HEK293 (cell line): ENCODE data around the gene SYNE2.

ENCODE experiments used
- CTCF ChIA-PET: fragments of 350-600 bp; formaldehyde crosslinking; extraction: SDS; loops from one replicate; lab custom pipeline; 2021; ENCODE audit warnings: antibody characterized with exemption; lab: Yijun Ruan, JAX
- POLR2A ChIA-PET: fragments of 300-600 bp; formaldehyde crosslinking; extraction: SDS; loops from one replicate; lab custom pipeline; 2020; ENCODE audit warnings: antibody characterized with exemption, inconsistent platforms; lab: Yijun Ruan, JAX
- H3K27ac ChIP-seq: fragments of 200-500 bp; sonication (Bioruptor generic); 2 replicates; pipeline ENCODE4 v1.5.1; 2014; ENCODE audit warnings: low read depth, low read length, control low read depth, inconsistent platforms; ENCODE audit errors: extremely low read depth
- H3K36me3 ChIP-seq, 2 experiments: fragments of 200-500 bp in 1 of 2; sonication (Bioruptor generic) in 1 of 2; 1 replicate in 1 of 2; 2 replicates in 1 of 2; pipeline ENCODE4 v1.5.1; 2014 to 2017; ENCODE audit warnings: inconsistent platforms in 2 of 2, low read length in 2 of 2; ENCODE audit not compliant: control insufficient read depth in 2 of 2, insufficient read depth in 1 of 2
- H3K4me1 ChIP-seq: fragments of 200-500 bp; sonication (Bioruptor generic); 2 replicates; pipeline ENCODE4 v1.5.1; 2014; ENCODE audit warnings: mild to moderate bottlenecking, low read length, inconsistent platforms; ENCODE audit not compliant: control insufficient read depth, insufficient read depth
- H3K4me3 ChIP-seq: 2 replicates; pipeline ENCODE4 v1.5.1; 2011; ENCODE audit warnings: low read depth, mild to moderate bottlenecking, control low read depth, low read length, moderate library complexity
- H3K9me3 ChIP-seq: fragments of 200-500 bp; sonication (Bioruptor generic); 2 replicates; pipeline ENCODE4 v1.5.1; 2014; ENCODE audit warnings: low read depth, low read length, inconsistent platforms; ENCODE audit not compliant: control insufficient read depth, insufficient read depth
- FEZF1 ChIP-seq: fragments of 450-650 bp; formaldehyde crosslinking; IDR thresholded peaks from 2 replicates; pipeline ENCODE4 v1.5.1; 2016; ENCODE audit warnings: missing biosample characterization, missing genetic modification characterization
- GLI4 ChIP-seq: fragments of 450-650 bp; formaldehyde crosslinking; IDR thresholded peaks from 2 replicates; pipeline ENCODE4 v1.5.1; 2016; ENCODE audit warnings: missing biosample characterization, missing genetic modification characterization
- GLIS1 ChIP-seq: fragments of 450-650 bp; formaldehyde crosslinking; IDR thresholded peaks from 2 replicates; pipeline ENCODE4 v1.5.1; 2016; ENCODE audit warnings: missing biosample characterization, missing genetic modification characterization
- KLF10 ChIP-seq: fragments of 450-650 bp; IDR thresholded peaks from 2 replicates; pipeline ENCODE4 v1.5.1; 2018; ENCODE audit warnings: missing biosample characterization, mild to moderate bottlenecking, missing genetic modification characterization
- MZF1 ChIP-seq: fragments of 450-650 bp; formaldehyde crosslinking; IDR thresholded peaks from 2 replicates; pipeline ENCODE4 v1.5.1; 2017; ENCODE audit warnings: missing biosample characterization, missing genetic modification characterization, borderline replicate concordance
- OSR2 ChIP-seq: fragments of 450-650 bp; formaldehyde crosslinking; IDR thresholded peaks from 2 replicates; pipeline ENCODE4 v1.5.1; 2016; ENCODE audit warnings: missing biosample characterization, missing genetic modification characterization
- RBAK ChIP-seq: fragments of 450-650 bp; formaldehyde crosslinking; IDR thresholded peaks from 2 replicates; pipeline ENCODE4 v1.5.1; 2016; ENCODE audit warnings: missing biosample characterization, missing genetic modification characterization
- SP7 ChIP-seq: fragments of 450-650 bp; formaldehyde crosslinking; IDR thresholded peaks from 2 replicates; pipeline ENCODE4 v1.5.1; 2016; ENCODE audit warnings: missing biosample characterization, missing genetic modification characterization
- TCF7L2 ChIP-seq: IDR thresholded peaks from 2 replicates; pipeline ENCODE4 v1.6.1; 2011; ENCODE audit warnings: low read depth, mild to moderate bottlenecking, inconsistent platforms, low read length, moderate library complexity, borderline replicate concordance
- ZNF10 ChIP-seq: fragments of 450-650 bp; formaldehyde crosslinking; IDR thresholded peaks from 2 replicates; pipeline ENCODE4 v1.5.1; 2017; ENCODE audit warnings: missing biosample characterization, missing genetic modification characterization
- ZNF133 ChIP-seq: fragments of 450-650 bp; formaldehyde crosslinking; IDR thresholded peaks from 2 replicates; pipeline ENCODE4 v1.5.1; 2016; ENCODE audit warnings: missing biosample characterization, missing genetic modification characterization
- ZNF140 ChIP-seq: fragments of 450-650 bp; formaldehyde crosslinking; IDR thresholded peaks from 2 replicates; pipeline ENCODE4 v1.5.1; 2016; ENCODE audit warnings: missing biosample characterization, missing genetic modification characterization
- ZNF223 ChIP-seq: fragments of 450-650 bp; formaldehyde crosslinking; IDR thresholded peaks from 2 replicates; pipeline ENCODE4 v1.5.1; 2016; ENCODE audit warnings: missing biosample characterization, missing genetic modification characterization
- ZNF311 ChIP-seq: fragments of 450-650 bp; formaldehyde crosslinking; IDR thresholded peaks from 2 replicates; pipeline ENCODE4 v1.5.1; 2017; ENCODE audit warnings: missing biosample characterization, missing genetic modification characterization, borderline replicate concordance
- ZNF404 ChIP-seq: fragments of 450-650 bp; formaldehyde crosslinking; IDR thresholded peaks from 2 replicates; pipeline ENCODE4 v1.5.1; 2017; ENCODE audit warnings: missing biosample characterization, missing genetic modification characterization
- ZNF423 ChIP-seq: fragments of 450-650 bp; formaldehyde crosslinking; IDR thresholded peaks from 2 replicates; pipeline ENCODE4 v1.5.1; 2016; ENCODE audit warnings: missing biosample characterization, missing genetic modification characterization
- ZNF433 ChIP-seq: fragments of 450-650 bp; formaldehyde crosslinking; IDR thresholded peaks from 2 replicates; pipeline ENCODE4 v1.5.1; 2016; ENCODE audit warnings: missing biosample characterization, missing genetic modification characterization, low read depth
- ZNF521 ChIP-seq: fragments of 450-650 bp; formaldehyde crosslinking; IDR thresholded peaks from 2 replicates; pipeline ENCODE4 v1.5.1; 2017; ENCODE audit warnings: missing biosample characterization, mild to moderate bottlenecking, missing genetic modification characterization
- ZNF600 ChIP-seq: fragments of 450-650 bp; formaldehyde crosslinking; IDR thresholded peaks from 2 replicates; pipeline ENCODE4 v1.5.1; 2016; ENCODE audit warnings: missing biosample characterization, missing genetic modification characterization
- ZNF830 ChIP-seq: fragments of 450-650 bp; IDR thresholded peaks from 2 replicates; pipeline ENCODE4 v1.5.0; 2018; ENCODE audit warnings: missing biosample characterization, missing genetic modification characterization, low read depth, mild to moderate bottlenecking, moderate library complexity
- ZNF843 ChIP-seq: fragments of 450-650 bp; formaldehyde crosslinking; IDR thresholded peaks from 2 replicates; pipeline ENCODE4 v1.5.1; 2016; ENCODE audit warnings: missing biosample characterization, missing genetic modification characterization
- ZXDB ChIP-seq: fragments of 450-650 bp; formaldehyde crosslinking; IDR thresholded peaks from 2 replicates; pipeline ENCODE4 v1.5.1; 2016; ENCODE audit warnings: missing biosample characterization, missing genetic modification characterization
- TF ChIP-seq, protein P1 (sequence below): fragments of 450-650 bp; formaldehyde crosslinking; IDR thresholded peaks from 2 replicates; pipeline ENCODE4 v1.5.1; 2016; ENCODE audit warnings: missing biosample characterization, missing genetic modification characterization
- TF ChIP-seq, protein P2 (sequence below): fragments of 450-650 bp; formaldehyde crosslinking; IDR thresholded peaks from 2 replicates; pipeline ENCODE4 v1.5.1; 2017; ENCODE audit warnings: missing biosample characterization, missing genetic modification characterization
- TF ChIP-seq, protein P3 (sequence below): fragments of 450-650 bp; formaldehyde crosslinking; IDR thresholded peaks from 2 replicates; pipeline ENCODE4 v1.5.1; 2017; ENCODE audit warnings: missing biosample characterization, missing genetic modification characterization

Gene SYNE2

DNA sequence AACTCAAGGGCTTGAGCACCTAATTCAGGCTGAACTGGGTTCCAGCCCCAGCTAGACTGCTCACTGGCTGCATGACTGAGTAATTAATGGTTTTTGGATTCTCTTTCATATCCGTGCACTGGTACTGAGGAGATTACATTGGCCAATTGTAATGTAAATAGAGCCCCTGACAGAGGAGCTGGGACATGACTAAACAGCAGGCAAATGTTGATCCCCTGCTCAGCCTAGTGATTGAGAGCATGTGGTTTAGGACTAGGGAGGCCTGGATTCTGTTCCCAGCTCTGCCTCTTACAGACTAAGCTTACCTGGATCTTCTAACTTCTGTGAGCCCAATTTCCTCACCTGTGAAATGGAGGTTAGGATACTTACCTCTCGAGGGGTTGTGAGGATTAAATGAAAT, 237.1 kb downstream of the SYNE2 start (continued):
- no peak for TF ChIP-seq ZNF423
- peak; percentile 32; the same call in 1 of the 2 replicates for TF ChIP-seq ZNF600 (tag by site-specific recombination)
- TF ChIP-seq OSR2 (tag by site-specific recombination): peak; percentile 78
- TF ChIP-seq SP7 (tag by site-specific recombination): peak; percentile 49; the same call in 1 of the 2 replicates
- no peak for TF ChIP-seq MZF1 (tag by site-specific recombination)
- TF ChIP-seq ZNF10: 0 out of 2 replicates have a peak, but pooled peaks have one; percentile 21
- peak; percentile 53; the same call in 1 of the 2 replicates for TF ChIP-seq GLIS1 (tag by site-specific recombination)
- TF ChIP-seq, all 188 proteins: peak for 8

DNA sequence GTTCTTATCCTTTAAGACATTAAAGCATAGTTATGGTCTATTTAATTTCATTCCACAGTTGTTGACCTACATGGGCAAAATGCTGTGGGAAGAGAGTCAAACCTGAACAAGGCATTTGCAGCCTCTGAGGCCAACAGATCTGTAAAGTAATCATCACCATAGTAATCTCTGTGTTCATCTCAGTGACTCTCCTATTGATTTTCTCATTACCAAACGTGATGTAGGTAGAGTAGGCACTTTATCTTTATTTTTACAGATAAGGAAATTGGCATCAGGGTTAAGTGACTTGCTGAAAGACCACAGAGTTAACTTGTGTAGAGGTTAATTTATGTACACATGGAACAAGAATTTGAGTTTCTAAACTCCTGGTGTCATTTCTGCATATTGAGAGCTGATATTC, 238.4 kb downstream of the SYNE2 start:
- H3K36me3 ChIP-seq: peaks cover 0 to 5% of the 10 kb centered on the region in 2 experiments
- CTCF ChIA-PET: no interaction called here

DNA sequence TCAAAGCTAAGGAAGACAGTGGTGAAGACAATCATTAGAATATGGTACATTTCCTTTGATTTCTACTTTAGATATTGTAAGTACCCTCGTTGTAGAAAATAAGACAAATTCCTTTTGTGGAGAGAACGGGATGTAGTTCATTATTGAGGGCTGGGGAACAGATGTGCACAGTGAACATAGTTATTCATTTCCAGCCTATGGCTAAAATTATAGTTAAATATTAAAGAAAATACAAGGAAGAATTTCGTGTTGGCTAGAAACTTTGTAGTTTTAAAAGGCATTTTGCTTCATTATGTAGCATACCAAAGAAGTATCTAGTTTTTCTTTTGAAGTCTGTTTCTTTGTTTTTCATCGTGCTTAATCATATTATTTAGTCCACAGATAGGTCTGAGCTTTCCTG, 239.5 kb downstream of the SYNE2 start:
- ChIA-PET CTCF (interaction anchor here (0.6 kb wide), 1 partner anchor 585 kb away, joined by 3 read pairs; no protein-coding TSS in a partner anchor), POLR2A (no interaction called here)
- H3K9me3 ChIP-seq: no peaks in the 10 kb centered on the region
- H3K27ac ChIP-seq: no peak overlapping the region
- H3K4me3 ChIP-seq: no peak overlapping the region
- peaks cover 0 to 9% of the 10 kb centered on the region in 2 experiments for H3K36me3 ChIP-seq
- TF ChIP-seq ZNF223 (tag by site-specific recombination): no peak
- no peak for TF ChIP-seq ZNF140 (tag by site-specific recombination)
- no peak for TF ChIP-seq ZNF404
- no peak for TF ChIP-seq GLI4 (tag by site-specific recombination)
- TF ChIP-seq, protein P1, sequence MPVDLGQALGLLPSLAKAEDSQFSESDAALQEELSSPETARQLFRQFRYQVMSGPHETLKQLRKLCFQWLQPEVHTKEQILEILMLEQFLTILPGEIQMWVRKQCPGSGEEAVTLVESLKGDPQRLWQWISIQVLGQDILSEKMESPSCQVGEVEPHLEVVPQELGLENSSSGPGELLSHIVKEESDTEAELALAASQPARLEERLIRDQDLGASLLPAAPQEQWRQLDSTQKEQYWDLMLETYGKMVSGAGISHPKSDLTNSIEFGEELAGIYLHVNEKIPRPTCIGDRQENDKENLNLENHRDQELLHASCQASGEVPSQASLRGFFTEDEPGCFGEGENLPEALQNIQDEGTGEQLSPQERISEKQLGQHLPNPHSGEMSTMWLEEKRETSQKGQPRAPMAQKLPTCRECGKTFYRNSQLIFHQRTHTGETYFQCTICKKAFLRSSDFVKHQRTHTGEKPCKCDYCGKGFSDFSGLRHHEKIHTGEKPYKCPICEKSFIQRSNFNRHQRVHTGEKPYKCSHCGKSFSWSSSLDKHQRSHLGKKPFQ: no peak
- no peak for TF ChIP-seq ZNF133 (tag by site-specific recombination)
- TF ChIP-seq KLF10 (tag by site-specific recombination): no peak
- TF ChIP-seq ZNF830 (tag by site-specific recombination): no peak
- no peak for TF ChIP-seq ZNF311 (tag by site-specific recombination)
- TF ChIP-seq RBAK (tag by site-specific recombination): no peak
- H3K4me1 ChIP-seq: peaks cover 5% of the 10 kb centered on the region; the same call in 1 of the 2 replicates

More for the DNA sequence above, 238.4 kb downstream of the SYNE2 start:
- no peak for TF ChIP-seq ZNF433 (tag by site-specific recombination)
- TF ChIP-seq ZXDB (tag by site-specific recombination): peak; percentile 86
- TF ChIP-seq, protein P2, sequence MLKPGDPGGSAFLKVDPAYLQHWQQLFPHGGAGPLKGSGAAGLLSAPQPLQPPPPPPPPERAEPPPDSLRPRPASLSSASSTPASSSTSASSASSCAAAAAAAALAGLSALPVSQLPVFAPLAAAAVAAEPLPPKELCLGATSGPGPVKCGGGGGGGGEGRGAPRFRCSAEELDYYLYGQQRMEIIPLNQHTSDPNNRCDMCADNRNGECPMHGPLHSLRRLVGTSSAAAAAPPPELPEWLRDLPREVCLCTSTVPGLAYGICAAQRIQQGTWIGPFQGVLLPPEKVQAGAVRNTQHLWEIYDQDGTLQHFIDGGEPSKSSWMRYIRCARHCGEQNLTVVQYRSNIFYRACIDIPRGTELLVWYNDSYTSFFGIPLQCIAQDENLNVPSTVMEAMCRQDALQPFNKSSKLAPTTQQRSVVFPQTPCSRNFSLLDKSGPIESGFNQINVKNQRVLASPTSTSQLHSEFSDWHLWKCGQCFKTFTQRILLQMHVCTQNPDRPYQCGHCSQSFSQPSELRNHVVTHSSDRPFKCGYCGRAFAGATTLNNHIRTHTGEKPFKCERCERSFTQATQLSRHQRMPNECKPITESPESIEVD (tag by site-specific recombination): 0 out of 2 replicates have a peak, but pooled peaks have one; percentile 14
- TF ChIP-seq ZNF843 (tag by site-specific recombination): peak; percentile 37; the same call in 1 of the 2 replicates
- TF ChIP-seq, protein P3, sequence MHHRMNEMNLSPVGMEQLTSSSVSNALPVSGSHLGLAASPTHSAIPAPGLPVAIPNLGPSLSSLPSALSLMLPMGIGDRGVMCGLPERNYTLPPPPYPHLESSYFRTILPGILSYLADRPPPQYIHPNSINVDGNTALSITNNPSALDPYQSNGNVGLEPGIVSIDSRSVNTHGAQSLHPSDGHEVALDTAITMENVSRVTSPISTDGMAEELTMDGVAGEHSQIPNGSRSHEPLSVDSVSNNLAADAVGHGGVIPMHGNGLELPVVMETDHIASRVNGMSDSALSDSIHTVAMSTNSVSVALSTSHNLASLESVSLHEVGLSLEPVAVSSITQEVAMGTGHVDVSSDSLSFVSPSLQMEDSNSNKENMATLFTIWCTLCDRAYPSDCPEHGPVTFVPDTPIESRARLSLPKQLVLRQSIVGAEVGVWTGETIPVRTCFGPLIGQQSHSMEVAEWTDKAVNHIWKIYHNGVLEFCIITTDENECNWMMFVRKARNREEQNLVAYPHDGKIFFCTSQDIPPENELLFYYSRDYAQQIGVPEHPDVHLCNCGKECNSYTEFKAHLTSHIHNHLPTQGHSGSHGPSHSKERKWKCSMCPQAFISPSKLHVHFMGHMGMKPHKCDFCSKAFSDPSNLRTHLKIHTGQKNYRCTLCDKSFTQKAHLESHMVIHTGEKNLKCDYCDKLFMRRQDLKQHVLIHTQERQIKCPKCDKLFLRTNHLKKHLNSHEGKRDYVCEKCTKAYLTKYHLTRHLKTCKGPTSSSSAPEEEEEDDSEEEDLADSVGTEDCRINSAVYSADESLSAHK (tag by site-specific recombination): no peak
- no peak for TF ChIP-seq ZNF521
- TF ChIP-seq FEZF1 (tag by site-specific recombination): peak; percentile 90
- TF ChIP-seq TCF7L2: peak; percentile 58; the same call in 1 of the 2 replicates
- peak; percentile 43; the same call in 1 of the 2 replicates for TF ChIP-seq OSR2 (tag by site-specific recombination)
- TF ChIP-seq, all 188 proteins: peak for 6
- POLR2A ChIA-PET: interaction anchor here (0.6 kb wide), 1 partner anchor 694 kb away, joined by 3 read pairs; no protein-coding TSS in a partner anchor
- Histone ChIP-seq H3K4me1 (peaks cover 5% of the 10 kb centered on the region; the same call in 1 of the 2 replicates), H3K9me3 (no peaks in the 10 kb centered on the region), H3K4me3 (no peak overlapping the region), H3K27ac (no peak overlapping the region)
